Ecto neural progenitor cell (in vitro differentiated cells): Measurements from ENCODE around the gene BNIP1.

Experiments used
- DNase-seq: peaks from one replicate; pipeline ENCODE4 v3.0.0-alpha.2; 2018; ENCODE audit warnings: low spot score

The BNIP1 gene

GRCh38 chr5:173211284-173211683 lies 67.0 kb downstream of the BNIP1 start:
- no peak for DNase-seq

GRCh38 chr5:173213236-173213933 lies 69.1 kb downstream of the BNIP1 start:
- DNase-seq: no peak
